MM.1S (cell line): ENCODE measurements around the gene OAF.

Source experiments
- CTCF ChIP-seq: fragments of 300-600 bp; sonication (generic); IDR thresholded peaks from 2 replicates; pipeline ENCODE4 v1.5.1; 2016; ENCODE audit warnings: antibody characterized with exemption, low read length, mixed read lengths
- EZH2 ChIP-seq: fragments of 300-600 bp; sonication (generic); optimal IDR thresholded peaks from 2 replicates; pipeline ENCODE3; 2017; ENCODE audit warnings: low read depth, mild to moderate bottlenecking, antibody characterized with exemption, low read length, mixed read lengths

DNA sequence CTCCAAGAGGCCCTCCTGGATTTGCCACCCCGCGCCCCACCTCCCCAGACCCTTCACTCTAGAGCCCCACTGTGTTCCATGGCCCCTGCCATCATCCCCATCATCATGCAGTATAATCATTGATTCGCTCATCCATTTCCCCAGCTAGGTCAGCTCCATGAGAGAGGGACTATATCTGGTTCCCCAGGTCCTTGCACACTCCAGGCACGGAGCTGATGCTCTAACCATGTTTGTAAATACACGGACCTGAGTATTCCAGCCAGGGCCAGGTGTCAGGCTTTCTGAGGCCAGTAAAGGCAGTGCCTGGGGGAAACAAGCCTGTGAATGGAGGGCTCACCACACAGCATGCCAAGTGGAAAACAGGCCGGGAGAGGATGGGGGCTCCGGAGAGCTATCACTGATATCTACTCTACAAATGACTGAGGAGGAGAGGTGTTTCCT lies 27.1 kb upstream of the OAF start:
- TF ChIP-seq EZH2: no peak
- no peak for TF ChIP-seq CTCF
